WTC11 (cell line): ENCODE data around the gene GSTP1. TPM values are rescaled to one million over a fixed set of nuclear protein-coding genes. Genes with fewer than 3 reads are reported as not detected.

ENCODE experiments used
- ATAC-seq: fragments of 200-7000 bp; cut with Tn5 transposase; 2 replicates; pipeline ENCODE4 v1.10.0; 2021; ENCODE audit warnings: mild to moderate bottlenecking, moderate library complexity
- CTCF ChIA-PET: fragments of 300-600 bp; sonication (Branson Sonifier 250); formaldehyde crosslinking; loops from one replicate; lab custom pipeline; 2021; ENCODE audit warnings: antibody characterized with exemption; lab: Charles Lee
- POLR2A ChIA-PET: fragments of 350-600 bp; sonication (Branson Sonifier 250); formaldehyde crosslinking; loops from one replicate; lab custom pipeline; 2021; ENCODE audit warnings: antibody characterized with exemption; lab: Charles Lee
- DNase-seq: peaks from one replicate; pipeline ENCODE4 v3.0.0; 2021; ENCODE audit warnings: low spot score
- H3K27ac Mint-ChIP-seq: 2 replicates; pipeline ENCODE4 v1.8.0; 2021; ENCODE audit warnings: mixed read lengths
- H3K27me3 Mint-ChIP-seq: 2 replicates; pipeline ENCODE4 v1.8.0; 2021; ENCODE audit warnings: low read depth, mild to moderate bottlenecking, moderate library complexity, mixed read lengths
- H3K36me3 Mint-ChIP-seq: 2 replicates; pipeline ENCODE4 v1.8.0; 2021; ENCODE audit warnings: mixed read lengths
- H3K4me1 Mint-ChIP-seq: 2 replicates; pipeline ENCODE4 v1.8.0; 2022; ENCODE audit warnings: mixed read lengths
- H3K4me3 Mint-ChIP-seq: 2 replicates; pipeline ENCODE4 v1.8.0; 2021; ENCODE audit warnings: mild to moderate bottlenecking, moderate library complexity, mixed read lengths
- H3K9me3 Mint-ChIP-seq: 2 replicates; pipeline ENCODE4 v1.8.0; 2021; ENCODE audit warnings: mixed read lengths
- CBFB ChIP-seq: sonication (generic); formaldehyde crosslinking; IDR thresholded peaks from 2 replicates; pipeline ENCODE4 v1.8.1; 2022; ENCODE audit warnings: mild to moderate bottlenecking, low read depth, missing genetic modification reagents
- CREM ChIP-seq: sonication (generic); formaldehyde crosslinking; IDR thresholded peaks from 2 replicates; pipeline ENCODE4 v1.8.1; 2022; ENCODE audit warnings: mild to moderate bottlenecking, missing genetic modification reagents, moderate library complexity
- ESRRA ChIP-seq: sonication (generic); formaldehyde crosslinking; IDR thresholded peaks from 2 replicates; pipeline ENCODE4 v1.8.1; 2022; ENCODE audit warnings: mild to moderate bottlenecking, missing genetic modification reagents, borderline replicate concordance
- FOXP1 ChIP-seq: sonication (generic); formaldehyde crosslinking; IDR thresholded peaks from 2 replicates; pipeline ENCODE4 v1.8.0; 2022; ENCODE audit warnings: missing genetic modification reagents, mild to moderate bottlenecking, moderate library complexity, borderline replicate concordance
- GTF2I ChIP-seq: fragments of 250-450 bp; sonication (Bioruptor Pico); conservative IDR thresholded peaks from 2 replicates; pipeline ENCODE4 v1.4.0; 2021; ENCODE audit warnings: mild to moderate bottlenecking
- IRF2 ChIP-seq: sonication (generic); formaldehyde crosslinking; IDR thresholded peaks from 2 replicates; pipeline ENCODE4 v1.8.0; 2022; ENCODE audit warnings: low read depth, missing genetic modification reagents, borderline replicate concordance
- KAT7 ChIP-seq: sonication (generic); formaldehyde crosslinking; IDR thresholded peaks from 2 replicates; pipeline ENCODE4 v1.8.1; 2023; ENCODE audit warnings: missing genetic modification reagents, mild to moderate bottlenecking, borderline replicate concordance
- NFATC4 ChIP-seq: fragments of 250-450 bp; sonication (Bioruptor Pico); IDR thresholded peaks from 2 replicates; pipeline ENCODE4 v1.9.0; 2021; ENCODE audit warnings: mild to moderate bottlenecking
- NFYB ChIP-seq: sonication (generic); formaldehyde crosslinking; conservative IDR thresholded peaks from 2 replicates; pipeline ENCODE4 v1.8.0; 2022; ENCODE audit warnings: low read depth, missing genetic modification reagents
- NR1H2 ChIP-seq: sonication (generic); formaldehyde crosslinking; IDR thresholded peaks from 2 replicates; pipeline ENCODE4 v1.9.0; 2021; ENCODE audit warnings: mild to moderate bottlenecking, moderate library complexity, missing genetic modification reagents
- NR3C1 ChIP-seq: sonication (generic); formaldehyde crosslinking; conservative IDR thresholded peaks from 2 replicates; pipeline ENCODE4 v1.8.1; 2023; ENCODE audit warnings: low read depth, mild to moderate bottlenecking, missing genetic modification reagents
- TEAD4 ChIP-seq: sonication (generic); formaldehyde crosslinking; IDR thresholded peaks from 2 replicates; pipeline ENCODE4 v1.8.0; 2022; ENCODE audit warnings: mild to moderate bottlenecking, missing genetic modification reagents
- ZNF416 ChIP-seq: fragments of 250-450 bp; sonication (Bioruptor Pico); IDR thresholded peaks from 2 replicates; pipeline ENCODE4 v1.9.0; 2021; ENCODE audit warnings: mild to moderate bottlenecking, inconsistent platforms
- ZNF423 ChIP-seq: fragments of 250-450 bp; sonication (Bioruptor Pico); IDR thresholded peaks from 2 replicates; pipeline ENCODE4 v2.1.2; 2022; ENCODE audit warnings: mild to moderate bottlenecking, moderate library complexity
- total RNA-seq: library from RNA; stranded (reverse); gene quantifications from 3 replicates; pipeline ENCODE4 v1.2.3, GENCODE V29; 2021
- TF ChIP-seq, protein P1 (sequence below): sonication (generic); formaldehyde crosslinking; IDR thresholded peaks from 2 replicates; pipeline ENCODE4 v1.8.1; 2022; ENCODE audit warnings: mild to moderate bottlenecking, moderate library complexity, missing genetic modification reagents
- TF ChIP-seq, protein P2 (sequence below): fragments of 250-450 bp; sonication (Bioruptor Pico); IDR thresholded peaks from 2 replicates; pipeline ENCODE4 v1.8.0; 2021; ENCODE audit warnings: mild to moderate bottlenecking
- TF ChIP-seq, protein P3 (sequence below): sonication (generic); formaldehyde crosslinking; IDR thresholded peaks from 2 replicates; pipeline ENCODE4 v1.8.1; 2023; ENCODE audit warnings: mild to moderate bottlenecking, missing genetic modification reagents, borderline replicate concordance
- TF ChIP-seq, protein P4 (sequence below): fragments of 250-450 bp; sonication (Bioruptor Pico); IDR thresholded peaks from 2 replicates; pipeline ENCODE4 v1.9.0; 2021; ENCODE audit warnings: mild to moderate bottlenecking
- TF ChIP-seq, protein P5 (sequence below): sonication (generic); formaldehyde crosslinking; IDR thresholded peaks from 2 replicates; pipeline ENCODE4 v1.8.0; 2023; ENCODE audit warnings: missing genetic modification reagents

The GSTP1 gene
- total RNA-seq, 1 experiment from 2014 or later = 1,452 TPM

DNA sequence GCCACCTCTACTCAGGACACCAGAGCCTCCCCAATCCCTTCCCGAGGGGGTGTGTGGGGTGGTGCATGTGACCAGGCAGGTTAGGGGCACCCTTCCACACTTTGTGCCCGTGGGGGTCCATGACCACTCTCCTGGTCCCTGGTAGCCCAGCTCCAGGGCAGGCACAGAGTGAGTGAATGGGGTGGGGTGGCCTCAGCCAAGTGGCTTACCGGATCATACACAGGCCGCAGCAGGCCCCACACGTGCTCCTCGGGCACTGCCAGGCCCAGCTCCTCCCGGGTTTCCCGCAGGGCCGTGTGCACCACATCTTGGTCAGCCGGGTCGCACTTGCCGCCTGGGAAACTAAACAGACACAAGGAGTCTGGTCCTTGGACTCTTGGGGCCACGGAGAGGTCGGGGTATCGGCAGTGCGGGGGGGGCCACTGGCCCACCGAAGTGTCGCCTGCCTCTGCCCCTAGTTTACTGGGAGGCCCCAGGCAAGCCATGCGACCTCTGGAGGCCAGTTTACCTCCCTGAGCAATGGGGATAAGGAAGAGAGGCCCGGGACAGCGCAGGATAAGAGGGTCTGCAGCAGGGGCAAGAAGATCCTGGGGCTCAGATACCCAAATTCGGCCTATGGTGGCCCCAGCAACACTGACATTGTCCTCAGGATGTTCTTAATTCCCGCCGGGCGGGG, 45.2 kb downstream of the GSTP1 start:
- TF ChIP-seq IRF2 (CRISPR knock-in tag) (no peak), ESRRA (CRISPR knock-in tag) (no peak), GTF2I (CRISPR knock-in tag) (no peak), NR1H2 (CRISPR knock-in tag) (no peak), CREM (CRISPR knock-in tag) (0 out of 2 replicates have a peak, but pooled peaks have one; percentile 1), FOXP1 (no peak), NR3C1 (CRISPR knock-in tag) (no peak), CBFB (CRISPR knock-in tag) (no peak), ZNF416 (CRISPR knock-in tag) (no peak), NFATC4 (CRISPR knock-in tag) (0 out of 2 replicates have a peak, but pooled peaks have one; percentile 27)
- TF ChIP-seq, protein P1, sequence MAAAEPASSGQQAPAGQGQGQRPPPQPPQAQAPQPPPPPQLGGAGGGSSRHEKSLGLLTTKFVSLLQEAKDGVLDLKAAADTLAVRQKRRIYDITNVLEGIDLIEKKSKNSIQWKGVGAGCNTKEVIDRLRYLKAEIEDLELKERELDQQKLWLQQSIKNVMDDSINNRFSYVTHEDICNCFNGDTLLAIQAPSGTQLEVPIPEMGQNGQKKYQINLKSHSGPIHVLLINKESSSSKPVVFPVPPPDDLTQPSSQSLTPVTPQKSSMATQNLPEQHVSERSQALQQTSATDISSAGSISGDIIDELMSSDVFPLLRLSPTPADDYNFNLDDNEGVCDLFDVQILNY = 0 out of 2 replicates have a peak, but pooled peaks have one; percentile 4
- TF ChIP-seq, protein P2, sequence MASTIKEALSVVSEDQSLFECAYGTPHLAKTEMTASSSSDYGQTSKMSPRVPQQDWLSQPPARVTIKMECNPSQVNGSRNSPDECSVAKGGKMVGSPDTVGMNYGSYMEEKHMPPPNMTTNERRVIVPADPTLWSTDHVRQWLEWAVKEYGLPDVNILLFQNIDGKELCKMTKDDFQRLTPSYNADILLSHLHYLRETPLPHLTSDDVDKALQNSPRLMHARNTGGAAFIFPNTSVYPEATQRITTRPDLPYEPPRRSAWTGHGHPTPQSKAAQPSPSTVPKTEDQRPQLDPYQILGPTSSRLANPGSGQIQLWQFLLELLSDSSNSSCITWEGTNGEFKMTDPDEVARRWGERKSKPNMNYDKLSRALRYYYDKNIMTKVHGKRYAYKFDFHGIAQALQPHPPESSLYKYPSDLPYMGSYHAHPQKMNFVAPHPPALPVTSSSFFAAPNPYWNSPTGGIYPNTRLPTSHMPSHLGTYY = no peak
- DNase-seq (no peak), ATAC-seq (no peak)
- Mint-ChIP-seq H3K36me3 (peaks cover 27% of the 10 kb centered on the region), H3K4me3 (peak overlapping the region; percentile 45), H3K9me3 (peaks cover 10% of the 10 kb centered on the region; the same call in 1 of the 2 replicates), H3K4me1 (peaks cover 32% of the 10 kb centered on the region), H3K27ac (no peak overlapping the region), H3K27me3 (peaks cover 2% of the 10 kb centered on the region)
- POLR2A ChIA-PET = interaction anchor here (0.6 to 3.4 kb wide), 4 partner anchors 9 to 43 kb away, joined by 3 to 13 read pairs (median 4); no protein-coding TSS in a partner anchor
- CTCF ChIA-PET = interaction anchor here (0.5 to 5.3 kb wide), 38 partner anchors 10 to 537 kb away, joined by 3 to 200 read pairs (median 8); partner anchors contain the start of genes ACY3, ALDH3B2, ANKRD13D and GSTP1

DNA sequence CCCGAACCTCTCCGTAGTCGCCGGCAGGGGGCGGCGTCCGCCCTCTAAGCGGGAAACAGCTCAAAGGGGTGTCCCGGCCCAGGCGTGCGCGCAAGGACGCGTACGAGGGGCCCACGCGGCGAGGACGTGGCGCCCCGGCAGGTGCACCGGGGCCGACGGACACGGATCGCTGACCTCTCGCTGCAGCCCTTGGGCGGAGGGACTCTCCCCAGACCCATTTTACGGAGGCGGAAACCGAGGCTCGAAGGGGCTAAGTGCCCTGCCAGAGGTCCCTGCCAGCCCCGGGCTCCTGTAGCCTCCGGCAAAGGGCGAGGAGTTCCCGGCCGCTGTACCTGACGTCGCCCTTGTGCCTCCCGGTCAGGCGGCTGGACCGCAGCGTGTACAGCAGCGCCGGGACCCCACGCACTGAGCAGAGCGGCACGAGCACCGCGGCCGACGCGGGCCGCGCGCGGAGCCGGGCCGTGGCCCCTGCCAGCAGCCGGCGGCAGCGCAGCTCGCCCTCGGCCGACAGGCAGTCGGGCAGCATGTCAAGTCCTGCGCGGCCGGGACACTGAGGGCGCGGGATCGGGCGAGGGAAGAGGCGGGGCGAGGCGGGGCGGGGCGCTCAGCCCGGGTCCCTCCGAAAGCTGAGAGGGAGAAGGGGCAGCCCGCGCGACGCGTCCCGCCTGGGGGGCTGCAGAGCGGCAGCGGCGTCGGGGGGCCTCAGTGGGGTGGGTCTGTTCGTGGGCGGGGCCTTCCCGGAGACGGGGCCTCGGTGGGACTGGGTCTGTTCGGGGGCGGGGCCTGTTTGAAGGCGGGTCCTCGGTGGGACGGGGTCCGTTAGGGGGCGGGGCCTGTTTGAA, 46.0 kb downstream of the GSTP1 start, which contains the start of gene NUDT8:
Gene NUDT8 (minus strand): TSS at position 552 of the 842 bp plus-strand sequence. CDS start 26 bp downstream, at position 526.
- Mint-ChIP-seq H3K9me3 (peaks cover 10% of the 10 kb centered on the region; the same call in 1 of the 2 replicates), H3K4me1 (peaks cover 29% of the 10 kb centered on the region), H3K27ac (peak within 1 kb of the TSS; percentile 89), H3K4me3 (peak within 1 kb of the TSS; percentile 79), H3K27me3 (no peaks in the 10 kb centered on the region; the same call in 1 of the 2 replicates), H3K36me3 (peaks cover 25% of the 10 kb centered on the region)
- ATAC-seq (peak; percentile 66), DNase-seq (peak; percentile 99)
- POLR2A ChIA-PET = interaction anchor here (0.6 to 3.4 kb wide), 9 partner anchors 9 to 276 kb away, joined by 3 to 13 read pairs (median 4); partner anchors contain the start of genes GSTP1 and POLD4
- CTCF ChIA-PET = interaction anchor here (0.5 to 5.3 kb wide), 47 partner anchors 9 to 538 kb away, joined by 3 to 200 read pairs (median 6); partner anchors contain the start of genes ACY3, ALDH3B2, ANKRD13D and GSTP1
- TF ChIP-seq ZNF423 (no peak), GTF2I (CRISPR knock-in tag) (peak; percentile 96), KAT7 (peak; percentile 23; the same call in 1 of the 2 replicates), TEAD4 (no peak), NFYB (CRISPR knock-in tag) (peak; percentile 31; the same call in 1 of the 2 replicates)
- TF ChIP-seq, protein P3, sequence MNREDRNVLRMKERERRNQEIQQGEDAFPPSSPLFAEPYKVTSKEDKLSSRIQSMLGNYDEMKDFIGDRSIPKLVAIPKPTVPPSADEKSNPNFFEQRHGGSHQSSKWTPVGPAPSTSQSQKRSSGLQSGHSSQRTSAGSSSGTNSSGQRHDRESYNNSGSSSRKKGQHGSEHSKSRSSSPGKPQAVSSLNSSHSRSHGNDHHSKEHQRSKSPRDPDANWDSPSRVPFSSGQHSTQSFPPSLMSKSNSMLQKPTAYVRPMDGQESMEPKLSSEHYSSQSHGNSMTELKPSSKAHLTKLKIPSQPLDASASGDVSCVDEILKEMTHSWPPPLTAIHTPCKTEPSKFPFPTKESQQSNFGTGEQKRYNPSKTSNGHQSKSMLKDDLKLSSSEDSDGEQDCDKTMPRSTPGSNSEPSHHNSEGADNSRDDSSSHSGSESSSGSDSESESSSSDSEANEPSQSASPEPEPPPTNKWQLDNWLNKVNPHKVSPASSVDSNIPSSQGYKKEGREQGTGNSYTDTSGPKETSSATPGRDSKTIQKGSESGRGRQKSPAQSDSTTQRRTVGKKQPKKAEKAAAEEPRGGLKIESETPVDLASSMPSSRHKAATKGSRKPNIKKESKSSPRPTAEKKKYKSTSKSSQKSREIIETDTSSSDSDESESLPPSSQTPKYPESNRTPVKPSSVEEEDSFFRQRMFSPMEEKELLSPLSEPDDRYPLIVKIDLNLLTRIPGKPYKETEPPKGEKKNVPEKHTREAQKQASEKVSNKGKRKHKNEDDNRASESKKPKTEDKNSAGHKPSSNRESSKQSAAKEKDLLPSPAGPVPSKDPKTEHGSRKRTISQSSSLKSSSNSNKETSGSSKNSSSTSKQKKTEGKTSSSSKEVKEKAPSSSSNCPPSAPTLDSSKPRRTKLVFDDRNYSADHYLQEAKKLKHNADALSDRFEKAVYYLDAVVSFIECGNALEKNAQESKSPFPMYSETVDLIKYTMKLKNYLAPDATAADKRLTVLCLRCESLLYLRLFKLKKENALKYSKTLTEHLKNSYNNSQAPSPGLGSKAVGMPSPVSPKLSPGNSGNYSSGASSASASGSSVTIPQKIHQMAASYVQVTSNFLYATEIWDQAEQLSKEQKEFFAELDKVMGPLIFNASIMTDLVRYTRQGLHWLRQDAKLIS (CRISPR knock-in tag) = no peak
- TF ChIP-seq, protein P4, sequence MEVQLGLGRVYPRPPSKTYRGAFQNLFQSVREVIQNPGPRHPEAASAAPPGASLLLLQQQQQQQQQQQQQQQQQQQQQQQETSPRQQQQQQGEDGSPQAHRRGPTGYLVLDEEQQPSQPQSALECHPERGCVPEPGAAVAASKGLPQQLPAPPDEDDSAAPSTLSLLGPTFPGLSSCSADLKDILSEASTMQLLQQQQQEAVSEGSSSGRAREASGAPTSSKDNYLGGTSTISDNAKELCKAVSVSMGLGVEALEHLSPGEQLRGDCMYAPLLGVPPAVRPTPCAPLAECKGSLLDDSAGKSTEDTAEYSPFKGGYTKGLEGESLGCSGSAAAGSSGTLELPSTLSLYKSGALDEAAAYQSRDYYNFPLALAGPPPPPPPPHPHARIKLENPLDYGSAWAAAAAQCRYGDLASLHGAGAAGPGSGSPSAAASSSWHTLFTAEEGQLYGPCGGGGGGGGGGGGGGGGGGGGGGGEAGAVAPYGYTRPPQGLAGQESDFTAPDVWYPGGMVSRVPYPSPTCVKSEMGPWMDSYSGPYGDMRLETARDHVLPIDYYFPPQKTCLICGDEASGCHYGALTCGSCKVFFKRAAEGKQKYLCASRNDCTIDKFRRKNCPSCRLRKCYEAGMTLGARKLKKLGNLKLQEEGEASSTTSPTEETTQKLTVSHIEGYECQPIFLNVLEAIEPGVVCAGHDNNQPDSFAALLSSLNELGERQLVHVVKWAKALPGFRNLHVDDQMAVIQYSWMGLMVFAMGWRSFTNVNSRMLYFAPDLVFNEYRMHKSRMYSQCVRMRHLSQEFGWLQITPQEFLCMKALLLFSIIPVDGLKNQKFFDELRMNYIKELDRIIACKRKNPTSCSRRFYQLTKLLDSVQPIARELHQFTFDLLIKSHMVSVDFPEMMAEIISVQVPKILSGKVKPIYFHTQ (CRISPR knock-in tag) = peak; percentile 73; the same call in 1 of the 2 replicates
- TF ChIP-seq, protein P5, sequence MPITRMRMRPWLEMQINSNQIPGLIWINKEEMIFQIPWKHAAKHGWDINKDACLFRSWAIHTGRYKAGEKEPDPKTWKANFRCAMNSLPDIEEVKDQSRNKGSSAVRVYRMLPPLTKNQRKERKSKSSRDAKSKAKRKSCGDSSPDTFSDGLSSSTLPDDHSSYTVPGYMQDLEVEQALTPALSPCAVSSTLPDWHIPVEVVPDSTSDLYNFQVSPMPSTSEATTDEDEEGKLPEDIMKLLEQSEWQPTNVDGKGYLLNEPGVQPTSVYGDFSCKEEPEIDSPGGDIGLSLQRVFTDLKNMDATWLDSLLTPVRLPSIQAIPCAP (CRISPR knock-in tag) = no peak
